ENCODE data around the gene CMIP. TPM values are rescaled to one million over a fixed set of nuclear protein-coding genes. Genes with fewer than 3 reads are reported as not detected.
"Not testable (repeated sequence)": the region's sequence is repeated elsewhere in the genome, so short reads cannot be mapped to it uniquely, and the experiment has no call there.

CMIP gene
- total RNA-seq, 1 donor from 2014 or later, result 111 TPM

GRCh38 chr16:81720973-81721906 is 276.6 kb downstream of the CMIP start:
- DNase-seq (ENCODE audit: extremely low read depth, low read depth, low spot score), result no peak

GRCh38 chr16:81723098-81723723 is 278.6 kb downstream of the CMIP start:
- DNase-seq (ENCODE audit: extremely low read depth, low read depth, low spot score), result peak; percentile 80

GRCh38 chr16:81728435-81728834 is 283.8 kb downstream of the CMIP start:
- no peak for DNase-seq (ENCODE audit: extremely low read depth, low read depth, low spot score)

GRCh38 chr16:81729451-81729850 is 284.8 kb downstream of the CMIP start:
- no peak for DNase-seq (ENCODE audit: extremely low read depth, low read depth, low spot score)

- no peak for DNase-seq (ENCODE audit: extremely low read depth, low read depth, low spot score)
These were observed 285.8 kb downstream of the CMIP start for GRCh38 chr16:81730090-81731051.

GRCh38 chr16:81731649-81732048 is 287.0 kb downstream of the CMIP start:
- no peak for DNase-seq (ENCODE audit: extremely low read depth, low read depth, low spot score)

GRCh38 chr16:81732699-81733098 is 288.1 kb downstream of the CMIP start:
- no peak for DNase-seq (ENCODE audit: extremely low read depth, low read depth, low spot score)

GRCh38 chr16:81733295-81733694 is 288.7 kb downstream of the CMIP start:
- DNase-seq (ENCODE audit: extremely low read depth, low read depth, low spot score), result no peak

- DNase-seq (ENCODE audit: extremely low read depth, low read depth, low spot score), result no peak
These were observed 290.2 kb downstream of the CMIP start for GRCh38 chr16:81734632-81735434.

- no peak for DNase-seq (ENCODE audit: extremely low read depth, low read depth, low spot score)
These were observed 293.4 kb downstream of the CMIP start for GRCh38 chr16:81737885-81738536.

- DNase-seq (ENCODE audit: extremely low read depth, low read depth, low spot score), result no peak
These were observed 294.3 kb downstream of the CMIP start for GRCh38 chr16:81738783-81739496.

- DNase-seq (ENCODE audit: extremely low read depth, low read depth, low spot score), result no peak
These were observed 294.9 kb downstream of the CMIP start for GRCh38 chr16:81739503-81739902.

- DNase-seq (ENCODE audit: extremely low read depth, low read depth, low spot score), result no peak
These were observed 295.6 kb downstream of the CMIP start for GRCh38 chr16:81740169-81740568.

- DNase-seq (ENCODE audit: extremely low read depth, low read depth, low spot score), result not testable (repeated sequence)
These were observed 296.8 kb downstream of the CMIP start for GRCh38 chr16:81741430-81741770.

- DNase-seq (ENCODE audit: extremely low read depth, low read depth, low spot score), result no peak
These were observed 299.8 kb downstream of the CMIP start for GRCh38 chr16:81744385-81744784.

- no peak for DNase-seq (ENCODE audit: extremely low read depth, low read depth, low spot score)
These were observed 300.3 kb downstream of the CMIP start for GRCh38 chr16:81744911-81745310.

GRCh38 chr16:81745704-81746558 is 301.3 kb downstream of the CMIP start:
- no peak for DNase-seq (ENCODE audit: extremely low read depth, low read depth, low spot score)

GRCh38 chr16:81746566-81746965 is 302.0 kb downstream of the CMIP start:
- no peak for DNase-seq (ENCODE audit: extremely low read depth, low read depth, low spot score)

All from glomerular endothelial cell (primary cell).